ENCODE data around the gene TNFRSF1B.

- TF ChIP-seq POLR2A (IDR thresholded peaks at IDR 0.05) (no peak), CTCF (IDR thresholded peaks at IDR 0.05) (no peak)
Measured at GRCh38 chr1:12163210-12163609, 3.6 kb upstream of the TNFRSF1B start.

All from uterus (tissue), 2 donors.